Upper lobe of right lung (tissue), 1 donor: ENCODE data around the gene PAGR1. TPM values are rescaled to one million over a fixed set of nuclear protein-coding genes. Genes with fewer than 3 reads are reported as not detected.
A peak's percentile ranks its signal among the peaks of the same experiment; 100 is the strongest.

Experiments used
- ATAC-seq: fragments of 200-7000 bp; cut with Tn5 transposase; one replicate; pipeline ENCODE4 v1.9.1; 2020; ENCODE audit warnings: mild to moderate bottlenecking, moderate library complexity
- DNase-seq: peaks from one replicate; pipeline ENCODE4 v3.0.0-alpha.2; 2020
- H3K27ac ChIP-seq: fragments of 200-600 bp; one replicate; pipeline ENCODE4 v1.8.0; 2022
- H3K27me3 ChIP-seq: fragments of 200-600 bp; one replicate; pipeline ENCODE4 v1.8.0; 2022; ENCODE audit warnings: mild to moderate bottlenecking
- H3K36me3 ChIP-seq: fragments of 200-600 bp; one replicate; pipeline ENCODE4 v1.8.0; 2022
- H3K4me1 ChIP-seq: fragments of 200-600 bp; one replicate; pipeline ENCODE4 v1.8.0; 2022
- H3K4me3 ChIP-seq: fragments of 200-600 bp; one replicate; pipeline ENCODE4 v1.8.0; 2022; ENCODE audit warnings: mild to moderate bottlenecking
- H3K9me3 ChIP-seq: fragments of 200-600 bp; one replicate; pipeline ENCODE4 v1.8.0; 2022
- intact Hi-C: fragments of 100-400 bp; cut with DNase I; formaldehyde crosslinking; loops from one replicate; pipeline ENCODE4 v1.11.0; 2022
- total RNA-seq: library from RNA; stranded (reverse); fragmentation: NEBNext Ultra II Directional; extraction: Animal tissue kit (Norgen Biotek cat#: 25700); gene quantifications from one replicate; pipeline ENCODE4 v1.2.1, GENCODE V29; 2021
- TF ChIP-seq, protein P1 (sequence below): fragments of 200-600 bp; IDR thresholded peaks from one replicate; pipeline ENCODE4 v1.8.0; 2022; ENCODE audit warnings: antibody characterized with exemption
- donor health status: DM: no; HTN: yes; CAD: no; lungs with severe emphysema.

The PAGR1 gene
- total RNA-seq, 1 donor from 2014 or later = 15.2 TPM

DNA sequence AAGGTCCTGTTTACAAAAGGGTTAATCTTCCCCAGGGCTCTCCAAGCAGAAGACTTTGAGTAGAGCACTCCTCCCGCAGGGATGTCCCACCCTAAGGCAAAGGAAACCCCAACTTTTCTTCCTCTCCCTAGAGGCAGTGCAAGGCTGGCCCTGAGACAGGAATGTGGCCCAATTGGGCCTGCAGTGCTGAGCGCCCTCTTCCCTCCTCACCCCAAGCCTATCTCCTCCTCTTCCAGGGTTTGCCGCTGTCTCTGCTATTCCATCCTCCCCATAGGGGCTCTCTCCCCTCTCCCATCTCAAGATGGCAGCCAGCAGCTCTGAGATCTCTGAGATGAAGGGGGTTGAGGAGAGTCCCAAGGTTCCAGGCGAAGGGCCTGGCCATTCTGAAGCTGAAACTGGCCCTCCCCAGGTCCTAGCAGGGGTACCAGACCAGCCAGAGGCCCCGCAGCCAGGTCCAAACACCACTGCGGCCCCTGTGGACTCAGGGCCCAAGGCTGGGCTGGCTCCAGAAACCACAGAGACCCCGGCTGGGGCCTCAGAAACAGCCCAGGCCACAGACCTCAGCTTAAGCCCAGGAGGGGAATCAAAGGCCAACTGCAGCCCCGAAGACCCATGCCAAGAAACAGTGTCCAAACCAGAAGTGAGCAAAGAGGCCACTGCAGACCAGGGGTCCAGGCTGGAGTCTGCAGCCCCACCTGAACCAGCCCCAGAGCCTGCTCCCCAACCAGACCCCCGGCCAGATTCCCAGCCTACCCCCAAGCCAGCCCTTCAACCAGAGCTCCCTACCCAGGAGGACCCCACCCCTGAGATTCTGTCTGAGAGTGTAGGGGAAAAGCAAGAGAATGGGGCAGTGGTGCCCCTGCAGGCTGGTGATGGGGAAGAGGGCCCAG, 3.0 kb upstream of the PAGR1 start:
- intact Hi-C loops = no loop called here
- Histone ChIP-seq H3K36me3 (peaks cover 24% of the 10 kb centered on the region), H3K9me3 (no peaks in the 10 kb centered on the region), H3K27ac (peak overlapping the region; percentile 17), H3K4me1 (peaks cover 59% of the 10 kb centered on the region), H3K27me3 (no peaks in the 10 kb centered on the region), H3K4me3 (peak overlapping the region; percentile 54)
- DNase-seq (no peak), ATAC-seq (no peak)
- TF ChIP-seq, protein P1, sequence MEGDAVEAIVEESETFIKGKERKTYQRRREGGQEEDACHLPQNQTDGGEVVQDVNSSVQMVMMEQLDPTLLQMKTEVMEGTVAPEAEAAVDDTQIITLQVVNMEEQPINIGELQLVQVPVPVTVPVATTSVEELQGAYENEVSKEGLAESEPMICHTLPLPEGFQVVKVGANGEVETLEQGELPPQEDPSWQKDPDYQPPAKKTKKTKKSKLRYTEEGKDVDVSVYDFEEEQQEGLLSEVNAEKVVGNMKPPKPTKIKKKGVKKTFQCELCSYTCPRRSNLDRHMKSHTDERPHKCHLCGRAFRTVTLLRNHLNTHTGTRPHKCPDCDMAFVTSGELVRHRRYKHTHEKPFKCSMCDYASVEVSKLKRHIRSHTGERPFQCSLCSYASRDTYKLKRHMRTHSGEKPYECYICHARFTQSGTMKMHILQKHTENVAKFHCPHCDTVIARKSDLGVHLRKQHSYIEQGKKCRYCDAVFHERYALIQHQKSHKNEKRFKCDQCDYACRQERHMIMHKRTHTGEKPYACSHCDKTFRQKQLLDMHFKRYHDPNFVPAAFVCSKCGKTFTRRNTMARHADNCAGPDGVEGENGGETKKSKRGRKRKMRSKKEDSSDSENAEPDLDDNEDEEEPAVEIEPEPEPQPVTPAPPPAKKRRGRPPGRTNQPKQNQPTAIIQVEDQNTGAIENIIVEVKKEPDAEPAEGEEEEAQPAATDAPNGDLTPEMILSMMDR = no peak

- ATAC-seq (no peak), DNase-seq (no peak)
- H3K4me3 ChIP-seq = no peak overlapping the region
- TF ChIP-seq, protein P1 = no peak
- peaks cover 26% of the 10 kb centered on the region for H3K36me3 ChIP-seq
- no peak overlapping the region for H3K27ac ChIP-seq
- peaks cover 53% of the 10 kb centered on the region for H3K4me1 ChIP-seq
- intact Hi-C loops = no loop called here
- H3K9me3 ChIP-seq = no peaks in the 10 kb centered on the region
- no peaks in the 10 kb centered on the region for H3K27me3 ChIP-seq
Observed at GRCh38 chr16:29813644-29814562, 2.0 kb upstream of the PAGR1 start.

DNA sequence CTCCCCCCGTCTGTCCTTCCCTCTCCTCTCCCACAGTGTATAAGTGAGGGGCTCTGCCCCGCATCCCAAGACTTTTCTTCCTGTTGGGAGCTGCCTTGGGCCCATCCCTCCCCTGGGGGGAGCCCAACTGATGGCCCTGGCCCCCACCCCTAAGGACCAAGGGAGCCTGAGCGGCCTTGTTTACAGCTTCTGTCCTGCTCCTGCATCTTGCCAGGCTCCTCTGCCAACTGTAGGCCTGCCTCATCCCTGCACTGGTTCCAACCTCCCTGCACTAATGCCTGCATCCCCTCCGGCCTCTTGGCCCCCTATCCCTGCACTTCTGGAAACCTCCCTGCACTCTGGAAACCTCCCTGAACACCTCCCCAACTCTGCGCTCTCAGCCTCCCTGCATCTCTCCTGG, 1.4 kb upstream of the PAGR1 start:
- no peaks in the 10 kb centered on the region for H3K9me3 ChIP-seq
- H3K27me3 ChIP-seq = no peaks in the 10 kb centered on the region
- H3K4me1 ChIP-seq = peaks cover 50% of the 10 kb centered on the region
- H3K27ac ChIP-seq = peak overlapping the region; percentile 94
- intact Hi-C loops = no loop called here
- TF ChIP-seq, protein P1 = no peak
- H3K36me3 ChIP-seq = peaks cover 19% of the 10 kb centered on the region
- ATAC-seq = no peak
- peak overlapping the region; percentile 83 for H3K4me3 ChIP-seq
- no peak for DNase-seq

- TF ChIP-seq, protein P1 = no peak
- H3K4me3 ChIP-seq = peak overlapping the region; percentile 83
- H3K9me3 ChIP-seq = no peaks in the 10 kb centered on the region
- H3K27ac ChIP-seq = peak overlapping the region; percentile 94
- intact Hi-C loops = no loop called here
- H3K27me3 ChIP-seq = no peaks in the 10 kb centered on the region
- H3K4me1 ChIP-seq = peaks cover 52% of the 10 kb centered on the region
- ATAC-seq (no peak), DNase-seq (peak; percentile 76)
- H3K36me3 ChIP-seq = peaks cover 13% of the 10 kb centered on the region
Observed at GRCh38 chr16:29815032-29815721, 775 bp upstream of the PAGR1 start.

GRCh38 chr16:29816694-29817441, 916 bp downstream of the PAGR1 start:
- no peaks in the 10 kb centered on the region for H3K27me3 ChIP-seq
- H3K4me1 ChIP-seq = peaks cover 42% of the 10 kb centered on the region
- DNase-seq = peak; percentile 88
- peak overlapping the region; percentile 83 for H3K4me3 ChIP-seq
- peak overlapping the region; percentile 94 for H3K27ac ChIP-seq
- ATAC-seq = peak; percentile 36
- intact Hi-C loops = no loop called here
- no peaks in the 10 kb centered on the region for H3K9me3 ChIP-seq
- peaks cover 10% of the 10 kb centered on the region for H3K36me3 ChIP-seq
- TF ChIP-seq, protein P1 = no peak
